ENCODE results near the gene SLC25A5. TPM values are rescaled to one million over a fixed set of nuclear protein-coding genes. Genes with fewer than 3 reads are reported as not detected.
"Not testable (repeated sequence)": the region's sequence is repeated elsewhere in the genome, so short reads cannot be mapped to it uniquely, and the experiment has no call there.

Gene SLC25A5
- total RNA-seq, 1 donor from 2014 or later, result 205 TPM

GRCh38 chrX:119482481-119483480 is 14.5 kb downstream of the SLC25A5 start:
- H3K9me3 Mint-ChIP-seq, result peaks cover 14% of the 10 kb centered on the region
- H3K27me3 Mint-ChIP-seq (ENCODE audit: insufficient read depth, low read depth), result peaks cover 4% of the 10 kb centered on the region
- peak; percentile 64 for TF ChIP-seq CTCF (IDR thresholded peaks at IDR 0.05)
- no peak for TF ChIP-seq EZH2 (IDR thresholded peaks at IDR 0.05)
- Histone ChIP-seq H3K27ac (no peak overlapping the region), H3K79me2 (ENCODE audit: low read depth) (no peaks in the 10 kb centered on the region), H3K9ac (no peak overlapping the region), H3K9me3 (ENCODE audit: low read depth) (no peaks in the 10 kb centered on the region), H3K36me3 (no peaks in the 10 kb centered on the region), H3F3A (ENCODE audit: low read depth) (no peaks in the 10 kb centered on the region), H3K4me1 (no peaks in the 10 kb centered on the region), H2AFZ (replicated peaks) (peak overlapping the region; percentile 96), H3K4me2 (peak overlapping the region; percentile 66), H4K20me1 (ENCODE audit: low read depth) (no peaks in the 10 kb centered on the region), H3K27me3 (peaks cover 16% of the 10 kb centered on the region), H3K4me3 (peak overlapping the region; percentile 34)
- peak overlapping the region; percentile 75 for H3K4me3 Mint-ChIP-seq
- peak; percentile 65 for DNase-seq (ENCODE audit: low spot score)
- no peaks in the 10 kb centered on the region for H3K36me3 Mint-ChIP-seq
- H3K27ac Mint-ChIP-seq, result no peak overlapping the region
- peaks cover 5% of the 10 kb centered on the region for H3K4me1 Mint-ChIP-seq

GRCh38 chrX:119486745-119487144 is 18.5 kb downstream of the SLC25A5 start:
- DNase-seq (ENCODE audit: low spot score), result no peak
- no peaks in the 10 kb centered on the region for H3K9me3 ChIP-seq (ENCODE audit: low read depth)
- H3K4me3 ChIP-seq, result no peak overlapping the region
- no peak overlapping the region for H3K9ac ChIP-seq
- H4K20me1 ChIP-seq (ENCODE audit: low read depth), result no peaks in the 10 kb centered on the region
- no peaks in the 10 kb centered on the region for H3K4me1 ChIP-seq
- no peak overlapping the region for H3K4me2 ChIP-seq
- H3K27me3 ChIP-seq, result peaks cover 16% of the 10 kb centered on the region
- H3K79me2 ChIP-seq (ENCODE audit: low read depth), result no peaks in the 10 kb centered on the region
- H3K27ac Mint-ChIP-seq, result no peak overlapping the region
- no peaks in the 10 kb centered on the region for H3F3A ChIP-seq (ENCODE audit: low read depth)
- H3K27ac ChIP-seq, result no peak overlapping the region
- TF ChIP-seq CTCF (IDR thresholded peaks at IDR 0.05) (no peak), EZH2 (IDR thresholded peaks at IDR 0.05) (no peak), EZH2phosphoT487 (IDR thresholded peaks at IDR 0.05) (no peak)
- H3K4me1 Mint-ChIP-seq, result no peaks in the 10 kb centered on the region
- peaks cover 8% of the 10 kb centered on the region for H3K27me3 Mint-ChIP-seq (ENCODE audit: insufficient read depth, low read depth)
- no peaks in the 10 kb centered on the region for H3K36me3 ChIP-seq
- peaks cover 16% of the 10 kb centered on the region for H3K9me3 Mint-ChIP-seq
- no peaks in the 10 kb centered on the region for H3K36me3 Mint-ChIP-seq
- H2AFZ ChIP-seq (replicated peaks), result no peak overlapping the region
- no peak overlapping the region for H3K4me3 Mint-ChIP-seq

GRCh38 chrX:119487766-119488165 is 19.5 kb downstream of the SLC25A5 start:
- H3K36me3 ChIP-seq; H3K27ac Mint-ChIP-seq; H3F3A ChIP-seq (ENCODE audit: low read depth); H3K4me3 Mint-ChIP-seq; H3K36me3 Mint-ChIP-seq; H2AFZ ChIP-seq (replicated peaks); H3K27me3 Mint-ChIP-seq (ENCODE audit: insufficient read depth, low read depth); H4K20me1 ChIP-seq (ENCODE audit: low read depth); H3K4me1 Mint-ChIP-seq; H3K9ac ChIP-seq; H3K4me2 ChIP-seq; H3K79me2 ChIP-seq (ENCODE audit: low read depth); H3K27me3 ChIP-seq; DNase-seq (ENCODE audit: low spot score); H3K9me3 ChIP-seq (ENCODE audit: low read depth); H3K4me3 ChIP-seq; H3K27ac ChIP-seq; H3K4me1 ChIP-seq: not testable (repeated sequence)
- H3K9me3 Mint-ChIP-seq, result peaks cover 16% of the 10 kb centered on the region

GRCh38 chrX:119488749-119489148 is 20.5 kb downstream of the SLC25A5 start:
- H3K9ac ChIP-seq, result no peak overlapping the region
- DNase-seq (ENCODE audit: low spot score), result peak; percentile 49
- no peak overlapping the region for H3K4me3 ChIP-seq
- no peak overlapping the region for H3K4me2 ChIP-seq
- no peaks in the 10 kb centered on the region for H3F3A ChIP-seq (ENCODE audit: low read depth)
- H3K79me2 ChIP-seq (ENCODE audit: low read depth), result no peaks in the 10 kb centered on the region
- H2AFZ ChIP-seq (replicated peaks), result no peak overlapping the region
- Mint-ChIP-seq H3K27me3 (ENCODE audit: insufficient read depth, low read depth) (peaks cover 8% of the 10 kb centered on the region), H3K4me3 (no peak overlapping the region), H3K36me3 (no peaks in the 10 kb centered on the region), H3K9me3 (peaks cover 16% of the 10 kb centered on the region), H3K27ac (no peak overlapping the region), H3K4me1 (no peaks in the 10 kb centered on the region)
- H4K20me1 ChIP-seq (ENCODE audit: low read depth), result no peaks in the 10 kb centered on the region
- H3K27me3 ChIP-seq, result no peaks in the 10 kb centered on the region
- no peaks in the 10 kb centered on the region for H3K36me3 ChIP-seq
- H3K4me1 ChIP-seq, result no peaks in the 10 kb centered on the region
- no peaks in the 10 kb centered on the region for H3K9me3 ChIP-seq (ENCODE audit: low read depth)
- H3K27ac ChIP-seq, result no peak overlapping the region
- TF ChIP-seq CTCF (IDR thresholded peaks at IDR 0.05) (peak; percentile 62), EZH2 (IDR thresholded peaks at IDR 0.05) (no peak), EZH2phosphoT487 (IDR thresholded peaks at IDR 0.05) (no peak)
